Nephron progenitor cell (in vitro differentiated cells): ENCODE results near the gene PLAAT3.

ENCODE experiments used
- DNase-seq: peaks from one replicate; pipeline ENCODE4 v3.0.0; 2021
- H3K27ac Mint-ChIP-seq: 2 replicates; pipeline ENCODE4 v1.8.0; 2021; ENCODE audit warnings: mild to moderate bottlenecking, moderate library complexity, mixed read lengths
- H3K27me3 Mint-ChIP-seq: 2 replicates; pipeline ENCODE4 v1.8.0; 2021; ENCODE audit warnings: mild to moderate bottlenecking, low read depth, mixed read lengths; ENCODE audit not compliant: poor library complexity
- H3K36me3 Mint-ChIP-seq: 2 replicates; pipeline ENCODE4 v1.8.0; 2021; ENCODE audit warnings: low read depth, mixed read lengths
- H3K4me1 Mint-ChIP-seq: 2 replicates; pipeline ENCODE4 v1.8.0; 2021; ENCODE audit warnings: mixed read lengths
- H3K4me3 Mint-ChIP-seq: 2 replicates; pipeline ENCODE4 v1.8.0; 2021; ENCODE audit warnings: mild to moderate bottlenecking, moderate library complexity, mixed read lengths
- H3K9me3 Mint-ChIP-seq: 2 replicates; pipeline ENCODE4 v1.8.0; 2021; ENCODE audit warnings: mild to moderate bottlenecking, moderate library complexity, mixed read lengths
- TF ChIP-seq, protein P1 (sequence below): fragments of 200-600 bp; sonication (generic); IDR thresholded peaks from 2 replicates; pipeline ENCODE4 v1.5.0; 2021; ENCODE audit warnings: antibody characterized with exemption

The PLAAT3 gene

DNA sequence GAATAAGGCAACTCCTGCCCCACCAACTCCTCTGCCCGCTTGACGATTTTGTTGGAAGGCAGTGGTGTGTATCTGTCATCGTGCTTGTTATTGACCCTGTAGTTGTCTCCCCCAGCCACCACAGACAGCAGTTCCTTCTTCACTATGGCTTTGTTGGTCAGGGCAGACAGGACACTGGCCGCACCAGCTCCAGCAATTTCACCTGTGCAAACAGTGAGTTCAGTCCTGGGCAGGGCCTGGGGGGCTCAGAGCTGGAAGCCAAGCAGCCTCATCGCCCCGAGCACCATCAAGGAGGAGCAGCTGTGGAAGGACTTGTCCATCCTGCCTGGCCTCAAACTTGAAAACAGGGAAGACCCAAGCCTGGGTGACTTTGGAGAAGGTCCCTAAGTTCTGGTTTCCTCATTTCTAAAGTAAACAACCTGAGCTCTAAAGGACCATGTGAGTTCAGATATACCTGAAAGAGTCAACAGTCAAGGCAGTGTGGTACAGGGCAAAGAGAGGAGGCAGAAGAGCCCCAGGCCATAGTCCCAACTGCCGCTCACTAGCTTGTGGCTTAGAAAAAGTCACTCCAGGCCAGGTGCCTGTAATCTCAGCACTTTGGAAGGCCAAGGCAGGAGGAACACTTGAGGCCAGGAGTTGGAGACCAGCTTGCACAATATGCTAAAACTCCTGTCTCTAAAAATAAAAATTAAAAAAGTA lies 55.6 kb downstream of the PLAAT3 start:
- H3K27me3 Mint-ChIP-seq: peaks cover 11% of the 10 kb centered on the region
- H3K36me3 Mint-ChIP-seq: no peaks in the 10 kb centered on the region
- no peak overlapping the region for H3K4me3 Mint-ChIP-seq
- H3K9me3 Mint-ChIP-seq: no peaks in the 10 kb centered on the region
- H3K4me1 Mint-ChIP-seq: peaks cover 8% of the 10 kb centered on the region
- TF ChIP-seq, protein P1, sequence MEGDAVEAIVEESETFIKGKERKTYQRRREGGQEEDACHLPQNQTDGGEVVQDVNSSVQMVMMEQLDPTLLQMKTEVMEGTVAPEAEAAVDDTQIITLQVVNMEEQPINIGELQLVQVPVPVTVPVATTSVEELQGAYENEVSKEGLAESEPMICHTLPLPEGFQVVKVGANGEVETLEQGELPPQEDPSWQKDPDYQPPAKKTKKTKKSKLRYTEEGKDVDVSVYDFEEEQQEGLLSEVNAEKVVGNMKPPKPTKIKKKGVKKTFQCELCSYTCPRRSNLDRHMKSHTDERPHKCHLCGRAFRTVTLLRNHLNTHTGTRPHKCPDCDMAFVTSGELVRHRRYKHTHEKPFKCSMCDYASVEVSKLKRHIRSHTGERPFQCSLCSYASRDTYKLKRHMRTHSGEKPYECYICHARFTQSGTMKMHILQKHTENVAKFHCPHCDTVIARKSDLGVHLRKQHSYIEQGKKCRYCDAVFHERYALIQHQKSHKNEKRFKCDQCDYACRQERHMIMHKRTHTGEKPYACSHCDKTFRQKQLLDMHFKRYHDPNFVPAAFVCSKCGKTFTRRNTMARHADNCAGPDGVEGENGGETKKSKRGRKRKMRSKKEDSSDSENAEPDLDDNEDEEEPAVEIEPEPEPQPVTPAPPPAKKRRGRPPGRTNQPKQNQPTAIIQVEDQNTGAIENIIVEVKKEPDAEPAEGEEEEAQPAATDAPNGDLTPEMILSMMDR: no peak
- DNase-seq: no peak
- no peak overlapping the region for H3K27ac Mint-ChIP-seq

DNA sequence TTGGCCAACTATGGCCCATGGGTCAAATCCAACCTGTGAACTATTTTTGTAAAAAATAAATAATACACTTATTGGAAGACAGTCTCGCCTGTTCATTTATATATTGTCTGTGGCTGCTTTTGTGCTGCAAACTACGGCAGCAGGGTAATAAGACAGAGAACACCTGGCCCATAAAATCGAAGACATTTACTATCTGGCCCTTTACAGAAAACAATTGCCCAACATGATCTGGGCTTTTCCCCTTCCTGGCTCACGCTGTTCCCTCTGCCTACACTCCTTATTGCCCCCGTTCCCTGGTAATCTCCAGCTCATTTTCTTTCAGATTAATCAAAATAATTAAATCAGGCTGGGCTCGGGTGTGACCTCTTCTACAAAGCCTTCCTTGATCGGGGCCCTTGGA lies 56.7 kb downstream of the PLAAT3 start:
- no peak for DNase-seq
- Mint-ChIP-seq H3K27ac (no peak overlapping the region), H3K4me1 (peaks cover 12% of the 10 kb centered on the region), H3K9me3 (no peaks in the 10 kb centered on the region), H3K4me3 (no peak overlapping the region), H3K27me3 (peaks cover 16% of the 10 kb centered on the region), H3K36me3 (no peaks in the 10 kb centered on the region)
- TF ChIP-seq, protein P1: no peak

DNA sequence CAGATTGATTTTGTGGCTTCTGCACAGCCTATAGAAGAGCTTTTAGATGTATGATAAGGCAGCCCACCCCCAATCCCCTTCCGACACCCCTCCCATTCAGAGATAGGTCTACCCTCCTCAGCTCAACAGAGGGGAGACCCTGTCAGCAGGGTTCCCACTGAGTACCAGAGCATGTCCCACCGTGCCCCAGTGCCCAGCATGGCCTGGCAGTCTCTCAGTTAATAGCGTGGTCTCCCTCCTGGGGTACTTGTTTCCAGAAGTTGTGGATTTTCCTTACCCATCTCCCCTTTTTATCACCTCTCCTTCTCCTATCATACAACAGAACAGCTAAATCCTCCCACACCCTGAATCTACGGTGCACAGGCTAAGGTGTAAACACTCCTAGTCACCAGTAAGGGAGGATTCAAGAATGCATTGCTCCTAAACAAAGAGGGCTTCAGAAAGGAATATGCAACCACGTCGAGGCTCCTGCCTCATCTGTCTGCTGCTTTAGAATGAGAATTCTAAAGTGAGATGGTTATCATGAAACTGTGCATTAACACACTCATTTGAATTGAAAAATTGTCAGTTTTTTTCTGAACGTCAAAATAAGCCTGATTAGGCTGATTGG lies 57.7 kb downstream of the PLAAT3 start:
- Mint-ChIP-seq H3K27me3 (peaks cover 16% of the 10 kb centered on the region), H3K27ac (no peak overlapping the region), H3K9me3 (no peaks in the 10 kb centered on the region), H3K4me1 (peaks cover 14% of the 10 kb centered on the region), H3K4me3 (no peak overlapping the region), H3K36me3 (no peaks in the 10 kb centered on the region)
- no peak for DNase-seq
- TF ChIP-seq, protein P1: no peak

DNA sequence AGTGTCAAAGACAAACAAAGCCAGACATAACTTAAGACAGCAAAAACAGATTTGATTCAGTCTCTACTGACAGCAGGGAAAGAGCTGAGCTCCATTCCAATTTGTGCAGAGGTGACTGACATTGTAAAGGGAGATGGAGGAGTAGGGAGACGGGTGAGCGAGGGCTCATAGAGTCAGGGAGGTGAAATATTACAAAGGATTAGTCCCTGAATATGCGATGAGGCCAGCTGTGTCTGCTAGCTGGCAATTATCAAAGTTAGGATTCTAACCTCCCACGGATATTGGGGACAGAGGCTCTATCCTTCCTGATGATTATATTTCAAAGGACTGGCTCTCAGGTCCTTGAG lies 59.4 kb downstream of the PLAAT3 start:
- no peaks in the 10 kb centered on the region for H3K36me3 Mint-ChIP-seq
- H3K27ac Mint-ChIP-seq: peak overlapping the region; percentile 4
- TF ChIP-seq, protein P1: no peak
- DNase-seq: no peak
- H3K9me3 Mint-ChIP-seq: no peaks in the 10 kb centered on the region
- peaks cover 13% of the 10 kb centered on the region for H3K27me3 Mint-ChIP-seq
- H3K4me3 Mint-ChIP-seq: no peak overlapping the region
- peaks cover 19% of the 10 kb centered on the region for H3K4me1 Mint-ChIP-seq

DNA sequence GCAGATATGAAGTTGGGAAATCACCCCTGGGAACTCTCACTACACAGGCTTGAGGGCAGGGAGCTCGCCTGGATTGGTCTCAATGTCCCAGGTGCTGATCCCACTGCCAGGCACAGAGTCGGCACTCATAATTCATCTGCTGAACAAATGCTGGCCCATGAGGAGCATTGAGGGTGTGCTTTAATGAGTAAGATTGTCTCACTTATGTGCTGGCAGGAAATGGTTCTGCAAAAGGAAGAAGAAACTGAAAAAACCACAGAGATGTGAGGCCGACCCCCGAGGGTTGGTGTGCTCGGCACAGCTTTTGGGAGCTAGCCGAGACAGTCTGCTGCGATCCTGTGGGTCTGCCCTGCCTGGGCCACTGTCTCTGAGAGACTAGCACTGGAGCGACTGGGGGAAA lies 60.5 kb downstream of the PLAAT3 start:
- H3K27ac Mint-ChIP-seq: no peak overlapping the region

More for the DNA sequence above, 60.5 kb downstream of the PLAAT3 start:
- TF ChIP-seq, protein P1: no peak
- Mint-ChIP-seq H3K9me3 (peaks cover 5% of the 10 kb centered on the region), H3K36me3 (no peaks in the 10 kb centered on the region), H3K4me1 (peaks cover 19% of the 10 kb centered on the region), H3K4me3 (no peak overlapping the region), H3K27me3 (peaks cover 13% of the 10 kb centered on the region)
- DNase-seq: no peak
